Lower leg skin (tissue), 3 donors: ENCODE measurements around the gene SLC13A3.

ENCODE experiments used
- CTCF ChIP-seq, 3 donors: fragments of 450-650 bp; IDR thresholded peaks; one replicate each; pipeline ENCODE4 v1.5.1; 2016; ENCODE audit warnings: antibody characterized with exemption in 3 of 3, mild to moderate bottlenecking in 3 of 3, moderate library complexity in 2 of 3
- POLR2A ChIP-seq, 2 donors: fragments of 450-650 bp; IDR thresholded peaks; one replicate each; pipeline ENCODE4 v1.6.1; 2016 to 2017; ENCODE audit warnings: antibody characterized with exemption in 2 of 2, mild to moderate bottlenecking in 1 of 2, moderate library complexity in 1 of 2

- no peak for TF ChIP-seq CTCF (IDR thresholded peaks at IDR 0.05)
- no peak for TF ChIP-seq POLR2A (IDR thresholded peaks at IDR 0.05)
These were observed 49.2 kb upstream of the SLC13A3 start for GRCh38 chr20:46700481-46700880.
